GM18907 (cell line): ENCODE measurements around the gene MYL11.

Source experiments
- ATAC-seq: cut with Tn5 transposase; IDR thresholded peaks from one replicate; pipeline ENCODE4 v1.9.1; 2021; ENCODE audit warnings: mild to moderate bottlenecking, moderate library complexity; ENCODE audit not compliant: unreplicated experiment

The MYL11 gene

GRCh38 chr16:30353438-30354129, 21.0 kb upstream of the MYL11 start:
- ATAC-seq, result no peak

- ATAC-seq, result peak; percentile 19
Observed at GRCh38 chr16:30354423-30355143, 20.0 kb upstream of the MYL11 start.

GRCh38 chr16:30355144-30355953, 19.3 kb upstream of the MYL11 start, which contains the start of gene CD2BP2:
Gene CD2BP2, minus strand, starts transcription at chr16:30355308. Its CDS starts 627 bp downstream, at chr16:30354681.
- peak; percentile 60 for ATAC-seq

GRCh38 chr16:30355954-30356308, 18.7 kb upstream of the MYL11 start:
- peak; percentile 2 for ATAC-seq

GRCh38 chr16:30356401-30357084, 18.1 kb upstream of the MYL11 start:
- ATAC-seq, result no peak

- no peak for ATAC-seq
Observed at GRCh38 chr16:30357085-30357714, 17.4 kb upstream of the MYL11 start.

GRCh38 chr16:30357715-30358576, 16.7 kb upstream of the MYL11 start:
- no peak for ATAC-seq

- no peak for ATAC-seq
Observed at GRCh38 chr16:30358577-30358936, 16.0 kb upstream of the MYL11 start.

- ATAC-seq, result no peak
Observed at GRCh38 chr16:30358990-30359870, 15.4 kb upstream of the MYL11 start.

- no peak for ATAC-seq
Observed at GRCh38 chr16:30359871-30360170, 14.8 kb upstream of the MYL11 start.

GRCh38 chr16:30361180-30361579, 13.4 kb upstream of the MYL11 start:
- ATAC-seq, result no peak

GRCh38 chr16:30365200-30365599, 9.4 kb upstream of the MYL11 start:
- no peak for ATAC-seq

- ATAC-seq, result no peak
Observed at GRCh38 chr16:30366511-30366910, 8.1 kb upstream of the MYL11 start.

GRCh38 chr16:30367349-30368009, 7.1 kb upstream of the MYL11 start:
- ATAC-seq, result no peak

- ATAC-seq, result no peak
Observed at GRCh38 chr16:30368122-30368791, 6.3 kb upstream of the MYL11 start.

GRCh38 chr16:30368792-30369090, 5.9 kb upstream of the MYL11 start:
- ATAC-seq, result no peak

GRCh38 chr16:30369091-30369937, 5.3 kb upstream of the MYL11 start:
- ATAC-seq, result no peak
